Stimulated activated CD4-positive, alpha-beta T cell treated with anti-CD3 and anti-CD28 coated beads, Interleukin-4, amount 100 ng/mL, for 1 hour (primary cell): ENCODE measurements around the gene GLRX2.
A peak's percentile ranks its signal among the peaks of the same experiment; 100 is the strongest.
"Not testable (repeated sequence)": the region's sequence is repeated elsewhere in the genome, so short reads cannot be mapped to it uniquely, and the experiment has no call there.

Source experiments
- DNase-seq: peaks from one replicate; pipeline ENCODE4 v3.0.0-alpha.2; 2020

GLRX2 gene

GRCh38 chr1:193060938-193061337, 44.3 kb downstream of the GLRX2 start:
- no peak for DNase-seq

DNA sequence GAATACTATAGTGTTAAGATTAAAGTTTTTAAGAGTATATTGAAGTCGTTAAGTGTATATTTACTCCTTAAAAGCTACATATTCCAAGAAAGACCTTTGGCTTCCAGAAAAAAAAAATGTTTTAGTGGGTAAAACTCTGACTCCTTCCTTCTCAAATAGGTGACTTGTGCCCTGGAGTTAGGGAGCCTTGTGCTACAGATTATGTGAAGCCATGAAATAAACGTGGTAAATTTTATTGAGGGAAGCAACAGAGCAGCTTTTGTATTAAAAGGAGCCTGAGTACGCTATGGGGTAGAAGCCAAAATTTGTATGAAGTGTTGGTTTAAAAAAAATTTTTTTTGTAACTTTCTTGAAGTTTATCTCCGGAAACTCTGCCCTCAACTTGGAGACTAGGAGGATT, 44.8 kb downstream of the GLRX2 start:
- DNase-seq: no peak

GRCh38 chr1:193060115-193060403, 45.2 kb downstream of the GLRX2 start:
- DNase-seq: no peak

DNA sequence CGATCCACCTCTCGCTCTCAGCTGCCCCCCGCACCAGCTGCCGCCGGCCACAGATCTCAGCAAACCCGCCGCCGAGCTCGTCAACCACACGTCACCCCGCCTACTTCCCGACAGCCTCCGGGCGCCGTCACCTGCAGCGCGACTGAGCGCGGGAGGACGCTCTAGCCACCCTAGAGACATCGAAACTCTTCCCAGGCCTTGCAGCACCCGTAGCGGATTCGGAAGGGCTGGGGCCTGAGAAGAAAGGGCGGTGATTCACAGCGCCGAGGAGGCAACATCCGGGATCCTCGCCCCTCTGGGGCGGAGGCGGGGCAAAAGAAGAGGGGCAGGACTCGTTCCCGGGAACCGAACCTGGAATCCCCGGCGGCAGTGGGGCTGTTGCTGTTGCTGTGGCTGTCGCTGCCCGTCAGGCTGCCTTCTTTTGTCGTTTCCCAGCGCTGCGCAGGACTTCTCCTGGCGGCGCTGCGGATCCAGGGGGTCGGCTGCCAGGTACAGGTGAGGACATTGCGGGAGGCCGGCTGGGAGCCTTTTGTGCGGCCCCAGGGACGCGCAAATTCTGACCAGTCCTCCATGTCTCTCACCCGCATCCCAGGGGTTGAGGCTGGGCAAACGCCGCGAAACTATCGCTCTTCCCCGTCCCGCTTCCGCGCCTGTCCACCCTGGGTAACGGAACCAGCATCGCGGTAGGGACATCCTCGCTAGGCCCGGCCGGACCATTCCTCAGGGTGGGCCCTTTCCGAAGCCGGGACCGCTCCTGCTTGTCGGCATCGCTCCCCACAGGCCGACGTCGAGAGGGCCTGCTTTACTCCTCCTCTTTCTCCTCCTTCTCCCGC, 45.7 kb downstream of the GLRX2 start, which contains the start of the genes RO60 and UCHL5:
Gene RO60, plus strand, starts transcription at position 331 of the 833 bp plus-strand sequence. CDS start 9,443 bp downstream, outside the sequence.
Gene UCHL5, minus strand, starts transcription at position 79 of the 833 bp plus-strand sequence. CDS start 100 bp downstream, outside the sequence.
- peak; percentile 93 for DNase-seq

GRCh38 chr1:193058529-193059281, 46.5 kb downstream of the GLRX2 start:
- DNase-seq: peak; percentile 45

- no peak for DNase-seq
Measured at GRCh38 chr1:193054169-193054675, 51.0 kb downstream of the GLRX2 start.

GRCh38 chr1:193048913-193049312, 56.3 kb downstream of the GLRX2 start:
- DNase-seq: not testable (repeated sequence)
